ENCODE data around the gene OCEL1. TPM values are rescaled to one million over a fixed set of nuclear protein-coding genes. Genes with fewer than 3 reads are reported as not detected.

Gene OCEL1
- total and polyA plus RNA-seq, 2 of the 13 experiments (the other 11 are each of a cell fraction or from before 2014, with no cell fraction given), result 10.6 to 17.2 TPM

DNA sequence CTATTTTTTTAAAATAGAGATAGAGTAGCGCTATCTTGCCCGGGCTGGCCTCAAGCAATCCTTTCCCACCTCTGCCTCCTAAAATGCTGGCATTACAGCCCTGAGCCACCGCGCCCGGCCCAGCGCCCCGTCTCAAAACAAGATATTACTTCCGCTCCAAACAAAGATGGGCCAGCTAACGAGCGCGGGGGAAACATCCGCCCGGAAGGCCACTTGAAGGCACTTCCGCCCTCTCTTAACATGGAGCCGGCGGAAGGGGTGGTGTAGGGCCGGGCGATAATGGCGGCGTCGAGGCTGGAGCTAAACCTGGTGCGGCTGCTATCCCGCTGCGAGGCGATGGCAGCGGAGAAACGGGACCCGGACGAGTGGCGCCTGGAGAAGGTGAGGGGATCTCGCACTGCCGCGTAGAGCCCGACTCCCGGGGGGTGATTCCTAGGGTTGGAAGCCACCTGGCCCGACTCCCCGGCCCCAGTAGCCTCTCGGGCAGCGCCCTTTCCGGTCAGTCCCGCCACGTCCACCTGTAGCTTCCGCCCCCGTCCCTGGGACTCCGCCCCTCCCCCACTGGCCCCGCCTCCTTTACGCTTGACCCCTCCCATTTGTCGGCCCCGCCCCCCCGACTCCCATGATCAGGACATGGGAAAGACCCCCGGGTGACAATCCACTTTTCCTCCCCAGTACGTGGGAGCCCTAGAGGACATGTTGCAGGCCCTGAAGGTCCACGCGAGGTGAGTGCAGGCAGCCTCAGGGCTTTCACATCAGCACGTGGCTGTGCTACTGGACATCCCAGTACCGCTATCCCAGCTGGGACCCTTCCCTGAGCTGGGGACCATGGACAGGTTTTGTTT is 10.7 kb upstream of the OCEL1 start, which contains the start of gene USE1 (continued):
- TF ChIP-seq PHB2 (IDR thresholded peaks at IDR 0.05; ENCODE audit: partially characterized antibody), result no peak
- no peak for TF ChIP-seq ZFP36 (IDR thresholded peaks at IDR 0.05; ENCODE audit: borderline replicate concordance, low read depth, low read length, partially characterized antibody)
- peak; percentile 43 for TF ChIP-seq RBM22 (optimal IDR thresholded peaks at IDR 0.05; ENCODE audit: low read length)
- peak; percentile 74; the same call in 1 of the 2 replicates for TF ChIP-seq MIER3 (CRISPR knock-in tag; IDR thresholded peaks at IDR 0.05; ENCODE audit: borderline replicate concordance)
- TF ChIP-seq ZBTB37 (CRISPR knock-in tag; IDR thresholded peaks at IDR 0.05), result no peak
- no peak for TF ChIP-seq SIX1 (CRISPR knock-in tag; IDR thresholded peaks at IDR 0.05; ENCODE audit: borderline replicate concordance)
- TF ChIP-seq BCLAF1 (IDR thresholded peaks at IDR 0.05), result no peak
- TF ChIP-seq EZH2 (conservative IDR thresholded peaks at IDR 0.05; ENCODE audit: low read depth, low read length), result no peak
- no peak for TF ChIP-seq ZMYM4 (CRISPR knock-in tag; IDR thresholded peaks at IDR 0.05)
- TF ChIP-seq ZBTB42 (CRISPR knock-in tag; IDR thresholded peaks at IDR 0.05), result no peak
- TF ChIP-seq FOXK1 (CRISPR knock-in tag; IDR thresholded peaks at IDR 0.05; ENCODE audit: borderline replicate concordance, low read depth), result peak; percentile 93
- TF ChIP-seq ZBTB7B (CRISPR knock-in tag; IDR thresholded peaks at IDR 0.05), result peak; percentile 31; the same call in 1 of the 2 replicates
- TF ChIP-seq ATAD3A (CRISPR knock-in tag; IDR thresholded peaks at IDR 0.05), result no peak
- no peak for TF ChIP-seq MAF1 (CRISPR knock-in tag; IDR thresholded peaks at IDR 0.05; ENCODE audit: borderline replicate concordance)
- no peak for TF ChIP-seq LRRFIP1 (CRISPR knock-in tag; conservative IDR thresholded peaks at IDR 0.05)
- TF ChIP-seq, protein P1, sequence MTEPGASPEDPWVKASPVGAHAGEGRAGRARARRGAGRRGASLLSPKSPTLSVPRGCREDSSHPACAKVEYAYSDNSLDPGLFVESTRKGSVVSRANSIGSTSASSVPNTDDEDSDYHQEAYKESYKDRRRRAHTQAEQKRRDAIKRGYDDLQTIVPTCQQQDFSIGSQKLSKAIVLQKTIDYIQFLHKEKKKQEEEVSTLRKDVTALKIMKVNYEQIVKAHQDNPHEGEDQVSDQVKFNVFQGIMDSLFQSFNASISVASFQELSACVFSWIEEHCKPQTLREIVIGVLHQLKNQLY (CRISPR knock-in tag; IDR thresholded peaks at IDR 0.05), result peak; percentile 23; the same call in 1 of the 2 replicates
- TF ChIP-seq HOXA7 (CRISPR knock-in tag; IDR thresholded peaks at IDR 0.05), result no peak
- TF ChIP-seq ZNF121 (CRISPR knock-in tag; IDR thresholded peaks at IDR 0.05), result no peak
- no peak for TF ChIP-seq ZNF260 (CRISPR knock-in tag; IDR thresholded peaks at IDR 0.05; ENCODE audit: borderline replicate concordance, low read depth)
- TF ChIP-seq MYNN (CRISPR knock-in tag; IDR thresholded peaks at IDR 0.05; ENCODE audit: low read depth), result no peak

Measured in HepG2 (cell line).